GM18951 (cell line): Measurements from ENCODE around the gene METTL24.
"Not testable (repeated sequence)": the region's sequence is repeated elsewhere in the genome, so short reads cannot be mapped to it uniquely, and the experiment has no call there.

Experiments used
- POLR2A ChIP-seq: IDR thresholded peaks from 4 replicates; pipeline ENCODE4 v1.6.1; 2011; ENCODE audit warnings: mild to moderate bottlenecking; ENCODE audit not compliant: insufficient read length, insufficient read depth; ENCODE audit errors: extremely low read depth
- in situ Hi-C: fragments of 300-500 bp; cut with MboI; formaldehyde crosslinking; loops from one replicate; pipeline ENCODE4 v1.12.0; 2022; ENCODE audit warnings: low sequenced_read_pairs, mixed read lengths, inconsistent platforms; ENCODE audit not compliant: unreplicated experiment

METTL24 gene

GRCh38 chr6:110355727-110356126 is 2.4 kb downstream of the METTL24 start:
- no peak for TF ChIP-seq POLR2A
- in situ Hi-C loops = no loop called here

DNA sequence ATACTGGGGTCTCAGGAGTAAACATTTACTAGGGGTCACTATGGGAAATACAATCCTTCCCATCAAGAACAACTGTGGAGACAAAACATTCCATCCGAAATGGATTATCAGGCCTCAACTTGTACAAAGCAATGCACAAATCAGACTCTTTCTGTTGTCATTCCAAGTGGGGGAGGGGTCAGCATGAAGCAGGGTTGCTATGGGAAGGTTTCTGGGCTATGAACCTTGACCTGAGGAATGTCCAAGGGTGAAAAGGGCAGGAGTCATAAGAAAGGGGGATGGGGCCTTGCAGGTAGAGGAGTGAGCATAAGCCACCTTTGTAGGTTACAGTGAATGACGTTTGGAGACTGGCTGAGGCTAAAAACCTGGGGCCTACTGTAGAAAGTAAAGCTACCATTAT is 3.1 kb downstream of the METTL24 start:
- TF ChIP-seq POLR2A = no peak
- in situ Hi-C loops = no loop called here

DNA sequence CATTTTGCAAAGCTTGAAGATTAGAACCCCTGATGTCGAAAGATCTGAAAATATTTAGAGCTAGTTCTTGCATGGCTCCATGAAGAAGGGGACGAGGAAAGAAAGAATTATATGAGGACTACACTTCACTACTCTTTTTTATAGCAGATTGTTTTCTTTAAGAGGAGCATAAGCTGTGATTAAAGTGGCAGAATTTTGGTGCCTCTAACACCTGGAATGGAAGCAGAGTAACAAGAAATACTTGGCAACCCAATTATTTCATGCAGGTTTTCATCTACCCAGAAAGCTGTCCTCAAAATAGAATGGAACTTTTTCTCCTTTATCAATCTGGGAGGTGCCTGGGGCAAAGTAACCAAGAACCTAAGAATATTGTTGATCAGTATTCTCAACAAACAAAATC is 4.0 kb downstream of the METTL24 start:
- no peak for TF ChIP-seq POLR2A
- in situ Hi-C loops = no loop called here

DNA sequence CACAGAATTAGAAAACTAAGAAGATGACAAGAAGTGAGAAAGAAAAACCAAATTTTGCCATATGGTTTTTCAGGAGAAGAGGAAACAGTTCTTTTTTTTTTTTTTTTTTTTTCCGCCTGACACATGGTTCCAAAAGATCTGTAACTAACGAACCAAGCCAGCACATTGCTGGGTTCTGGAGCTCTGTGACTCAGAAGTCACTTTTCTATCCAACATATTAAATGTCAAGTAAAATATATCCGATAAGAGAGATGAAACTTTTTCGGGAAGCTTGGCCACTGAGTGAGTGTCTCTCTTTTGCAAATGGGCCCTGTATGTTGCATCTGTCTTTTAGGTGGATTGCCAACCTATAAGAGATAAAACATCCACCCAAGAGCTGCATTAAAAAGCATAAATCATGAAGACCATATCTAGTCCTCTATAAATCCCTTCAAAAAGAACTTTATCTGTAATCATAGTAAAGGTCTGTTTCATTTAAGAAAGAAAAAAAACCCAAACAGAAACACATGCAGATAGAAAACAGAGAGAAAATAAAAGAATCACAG is 4.6 kb downstream of the METTL24 start:
- no peak for TF ChIP-seq POLR2A
- in situ Hi-C loops = no loop called here

DNA sequence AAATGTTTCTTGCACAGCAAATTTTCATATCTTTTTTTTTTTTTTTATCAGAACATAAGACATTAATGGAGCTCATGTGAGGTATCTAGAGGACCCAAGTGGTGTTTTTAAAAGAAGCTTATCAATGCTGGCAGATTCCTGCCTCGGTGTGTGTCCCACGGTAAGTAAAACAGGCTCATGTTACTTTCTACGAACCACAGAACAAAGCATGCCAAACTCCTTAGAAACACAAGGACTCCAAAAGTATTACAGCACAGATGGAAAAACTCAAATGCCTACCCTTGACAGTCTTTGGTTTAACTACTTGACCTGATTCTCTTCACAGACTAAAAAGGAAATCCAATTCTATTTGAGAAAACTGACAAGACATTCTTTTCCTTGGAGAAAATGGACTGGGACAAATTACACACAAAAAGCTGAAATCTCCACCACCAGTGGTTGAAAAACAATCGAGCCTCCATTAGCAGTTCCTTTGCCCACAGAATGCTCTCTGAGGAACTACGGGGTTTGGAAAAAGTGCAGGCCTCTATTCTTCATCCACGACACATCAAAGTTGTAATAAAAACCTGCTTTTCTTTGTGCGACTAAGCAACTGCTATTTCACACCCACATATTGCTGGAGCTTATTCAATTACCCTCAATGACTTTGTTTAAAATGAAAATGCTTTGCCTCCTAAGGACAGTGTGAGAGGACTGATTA is 5.4 kb downstream of the METTL24 start:
- in situ Hi-C loops = no loop called here
- no peak for TF ChIP-seq POLR2A

GRCh38 chr6:110351986-110352385 is 6.2 kb downstream of the METTL24 start:
- TF ChIP-seq POLR2A = no peak

DNA sequence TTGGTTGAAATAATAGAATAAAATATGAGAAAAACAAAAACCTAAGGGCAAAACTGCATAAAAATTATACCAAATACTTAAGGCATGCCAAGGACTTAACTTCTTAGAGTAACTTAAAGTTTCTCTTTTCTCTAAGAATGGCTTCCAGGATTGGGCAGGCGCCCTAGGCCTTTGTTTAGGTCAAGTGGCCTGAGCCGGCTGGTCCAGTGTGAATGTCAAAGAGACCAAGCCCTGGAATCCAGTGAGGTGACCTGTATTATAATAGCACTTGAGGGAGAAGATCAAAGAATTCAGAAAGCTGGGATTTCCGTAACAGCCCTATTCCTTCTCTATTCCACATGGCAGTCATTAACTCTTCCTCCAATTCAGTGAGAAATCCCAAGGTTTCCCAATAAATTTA is 6.6 kb downstream of the METTL24 start:
- in situ Hi-C loops = no loop called here
- TF ChIP-seq POLR2A = no peak

More at GRCh38 chr6:110351986-110352385, 6.2 kb downstream of the METTL24 start:
- in situ Hi-C loops = no loop called here

GRCh38 chr6:110350593-110350992 is 7.6 kb downstream of the METTL24 start:
- in situ Hi-C loops = not testable (repeated sequence)

- TF ChIP-seq POLR2A = no peak
- in situ Hi-C loops = no loop called here
Measured at GRCh38 chr6:110348961-110349690, 9.0 kb downstream of the METTL24 start.

GRCh38 chr6:110345025-110345424 is 13.1 kb downstream of the METTL24 start:
- in situ Hi-C loops = no loop called here
- TF ChIP-seq POLR2A = no peak

GRCh38 chr6:110342759-110343158 is 15.4 kb downstream of the METTL24 start:
- in situ Hi-C loops = no loop called here
- no peak for TF ChIP-seq POLR2A

DNA sequence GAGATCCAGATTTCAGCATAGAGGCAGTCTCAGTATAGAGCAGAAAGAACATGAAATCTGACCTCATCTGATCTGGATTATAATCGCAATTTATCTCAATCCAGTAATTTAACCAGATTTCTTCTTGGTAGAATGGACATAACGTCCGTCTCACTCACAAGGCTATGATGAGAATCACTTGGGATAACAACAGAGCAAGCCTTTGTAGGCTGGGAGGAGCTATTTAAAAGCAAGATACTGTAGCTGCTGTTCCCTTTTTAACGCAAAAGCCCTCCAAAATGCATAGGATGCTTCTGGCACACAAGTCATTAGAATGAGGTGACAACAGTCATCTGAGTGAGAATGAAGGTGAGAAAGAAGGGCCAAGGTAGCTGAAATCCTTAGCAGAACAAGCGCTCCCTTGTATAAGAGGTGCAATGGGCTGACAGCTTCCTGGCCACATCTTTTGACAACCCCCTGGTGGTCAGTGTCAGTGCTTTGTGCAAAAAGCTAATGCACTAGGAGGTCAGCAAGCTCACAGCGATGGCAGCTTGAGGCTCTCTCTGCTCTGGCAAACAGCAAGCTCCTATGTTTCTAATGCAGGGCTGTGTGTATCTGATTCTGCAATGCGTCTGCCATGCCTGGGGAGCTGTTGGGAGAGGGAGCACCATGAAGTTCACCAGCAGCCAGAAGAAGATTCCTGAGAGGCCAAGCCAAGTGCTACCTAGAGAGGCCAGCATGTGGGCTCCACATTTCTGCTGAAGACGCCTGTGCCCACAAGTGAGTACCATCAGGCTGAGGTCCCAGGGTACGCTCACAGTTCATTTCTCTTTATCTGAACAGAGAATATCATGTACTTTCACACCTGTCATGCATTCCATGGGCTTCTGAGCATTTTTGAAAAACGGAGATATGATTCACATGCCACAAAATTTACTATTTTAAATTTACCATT is 16.2 kb downstream of the METTL24 start:
- no peak for TF ChIP-seq POLR2A
- in situ Hi-C loops = no loop called here

DNA sequence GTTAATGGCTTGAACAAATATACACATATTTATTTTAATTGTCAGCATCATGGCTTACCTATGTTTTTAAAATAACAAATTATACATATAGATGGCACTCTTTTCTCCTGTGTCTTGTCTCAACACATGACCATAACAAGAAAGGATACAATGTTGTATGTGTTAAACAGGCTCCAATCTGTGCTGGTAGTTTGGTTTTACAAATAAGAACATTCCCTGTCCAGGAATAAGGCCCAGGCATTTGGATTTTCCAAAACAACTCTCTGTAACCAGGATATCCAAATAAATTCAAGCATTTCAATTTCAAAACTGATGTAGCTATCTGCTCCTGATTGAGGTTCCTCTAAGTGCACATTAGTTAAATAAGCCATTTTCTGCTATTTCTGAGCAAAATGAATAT is 17.1 kb downstream of the METTL24 start:
- in situ Hi-C loops = no loop called here
- TF ChIP-seq POLR2A = no peak
